ENCODE data around the gene DMRT2.

Gene DMRT2

GRCh38 chr9:1047591-1048230, 2.4 kb upstream of the DMRT2 start:
- no peak for DNase-seq

GRCh38 chr9:1048231-1048619, 1.9 kb upstream of the DMRT2 start:
- no peak for DNase-seq

GRCh38 chr9:1048811-1049210, 1.3 kb upstream of the DMRT2 start:
- no peak for DNase-seq

GRCh38 chr9:1049641-1050040, 516 bp upstream of the DMRT2 start:
- no peak for DNase-seq

GRCh38 chr9:1051210-1051583, 1.0 kb downstream of the DMRT2 start:
- DNase-seq: no peak

GRCh38 chr9:1051584-1052275, 1.6 kb downstream of the DMRT2 start:
- peak; percentile 48 for DNase-seq

- no peak for DNase-seq
These were observed 2.5 kb downstream of the DMRT2 start for GRCh38 chr9:1052365-1053281.

GRCh38 chr9:1053282-1053621, 3.1 kb downstream of the DMRT2 start:
- no peak for DNase-seq

- no peak for DNase-seq
These were observed 3.8 kb downstream of the DMRT2 start for GRCh38 chr9:1053986-1054425.

GRCh38 chr9:1055166-1055565, 5.0 kb downstream of the DMRT2 start:
- no peak for DNase-seq

GRCh38 chr9:1057910-1058309, 7.8 kb downstream of the DMRT2 start:
- no peak for DNase-seq

GRCh38 chr9:1058826-1059487, 8.8 kb downstream of the DMRT2 start:
- DNase-seq: no peak

GRCh38 chr9:1065130-1065529, 15.0 kb downstream of the DMRT2 start:
- no peak for DNase-seq

GRCh38 chr9:1070692-1071091, 20.5 kb downstream of the DMRT2 start:
- DNase-seq: no peak

GRCh38 chr9:1071730-1072129, 21.6 kb downstream of the DMRT2 start:
- DNase-seq: no peak

- DNase-seq: no peak
These were observed 23.3 kb downstream of the DMRT2 start for GRCh38 chr9:1073497-1073896.

- DNase-seq: no peak
These were observed 27.5 kb downstream of the DMRT2 start for GRCh38 chr9:1077616-1078015.

GRCh38 chr9:1083325-1083913, 33.3 kb downstream of the DMRT2 start:
- DNase-seq: no peak

GRCh38 chr9:1085086-1085485, 34.9 kb downstream of the DMRT2 start:
- DNase-seq: no peak

GRCh38 chr9:1086517-1086916, 36.4 kb downstream of the DMRT2 start:
- DNase-seq: no peak

- no peak for DNase-seq
These were observed 37.1 kb downstream of the DMRT2 start for GRCh38 chr9:1087120-1087881.

GRCh38 chr9:1094749-1095148, 44.6 kb downstream of the DMRT2 start:
- no peak for DNase-seq
